HuH-7 (cell line): ENCODE measurements around the gene SLC16A7.
"Not testable (repeated sequence)": the region's sequence is repeated elsewhere in the genome, so short reads cannot be mapped to it uniquely, and the experiment has no call there.

ENCODE experiments used
- DNase-seq: peaks from one replicate; pipeline ENCODE4 v3.0.0; 2011; ENCODE audit warnings: low spot score

Gene SLC16A7

GRCh38 chr12:59736359-59736758 is 140.5 kb downstream of the SLC16A7 start:
- DNase-seq: no peak

GRCh38 chr12:59736786-59737185 is 141.0 kb downstream of the SLC16A7 start:
- DNase-seq: peak; percentile 63

GRCh38 chr12:59737725-59738463 is 142.1 kb downstream of the SLC16A7 start:
- no peak for DNase-seq

GRCh38 chr12:59742841-59743240 is 147.0 kb downstream of the SLC16A7 start:
- no peak for DNase-seq

- DNase-seq: no peak
Observed at GRCh38 chr12:59744564-59744963, 148.7 kb downstream of the SLC16A7 start.

GRCh38 chr12:59751091-59751490 is 155.3 kb downstream of the SLC16A7 start:
- not testable (repeated sequence) for DNase-seq

- DNase-seq: no peak
Observed at GRCh38 chr12:59761542-59761941, 165.7 kb downstream of the SLC16A7 start.

- no peak for DNase-seq
Observed at GRCh38 chr12:59763835-59764234, 168.0 kb downstream of the SLC16A7 start.

GRCh38 chr12:59768031-59768430 is 172.2 kb downstream of the SLC16A7 start:
- no peak for DNase-seq

GRCh38 chr12:59780605-59781135 is 184.8 kb downstream of the SLC16A7 start:
- peak; percentile 24 for DNase-seq

GRCh38 chr12:59787610-59788009 is 191.8 kb downstream of the SLC16A7 start:
- no peak for DNase-seq

- no peak for DNase-seq
Observed at GRCh38 chr12:59792647-59793046, 196.8 kb downstream of the SLC16A7 start.

GRCh38 chr12:59803735-59804134 is 207.9 kb downstream of the SLC16A7 start:
- no peak for DNase-seq

GRCh38 chr12:59808317-59808910 is 212.6 kb downstream of the SLC16A7 start:
- DNase-seq: peak; percentile 39

- DNase-seq: no peak
Observed at GRCh38 chr12:59811991-59812390, 216.2 kb downstream of the SLC16A7 start.

- no peak for DNase-seq
Observed at GRCh38 chr12:59812716-59813115, 216.9 kb downstream of the SLC16A7 start.

- no peak for DNase-seq
Observed at GRCh38 chr12:59820594-59821011, 224.8 kb downstream of the SLC16A7 start.

- DNase-seq: no peak
Observed at GRCh38 chr12:59823567-59823966, 227.7 kb downstream of the SLC16A7 start.

GRCh38 chr12:59827767-59828166 is 231.9 kb downstream of the SLC16A7 start:
- DNase-seq: no peak

- no peak for DNase-seq
Observed at GRCh38 chr12:59828521-59828920, 232.7 kb downstream of the SLC16A7 start.

- no peak for DNase-seq
Observed at GRCh38 chr12:59833408-59833807, 237.6 kb downstream of the SLC16A7 start.

- DNase-seq: no peak
Observed at GRCh38 chr12:59834659-59835474, 239.0 kb downstream of the SLC16A7 start.
